HEK293 (cell line): ENCODE results near the gene KIF18A.

Experiments
- CTCF ChIA-PET: fragments of 350-600 bp; formaldehyde crosslinking; extraction: SDS; loops from one replicate; lab custom pipeline; 2021; ENCODE audit warnings: antibody characterized with exemption; lab: Yijun Ruan, JAX
- POLR2A ChIA-PET: fragments of 300-600 bp; formaldehyde crosslinking; extraction: SDS; loops from one replicate; lab custom pipeline; 2020; ENCODE audit warnings: antibody characterized with exemption, inconsistent platforms; lab: Yijun Ruan, JAX
- H3K27ac ChIP-seq: fragments of 200-500 bp; sonication (Bioruptor generic); 2 replicates; pipeline ENCODE4 v1.5.1; 2014; ENCODE audit warnings: low read depth, low read length, control low read depth, inconsistent platforms; ENCODE audit errors: extremely low read depth
- H3K36me3 ChIP-seq, 2 experiments: fragments of 200-500 bp in 1 of 2; sonication (Bioruptor generic) in 1 of 2; 1 replicate in 1 of 2; 2 replicates in 1 of 2; pipeline ENCODE4 v1.5.1; 2014 to 2017; ENCODE audit warnings: inconsistent platforms in 2 of 2, low read length in 2 of 2; ENCODE audit not compliant: control insufficient read depth in 2 of 2, insufficient read depth in 1 of 2
- H3K4me1 ChIP-seq: fragments of 200-500 bp; sonication (Bioruptor generic); 2 replicates; pipeline ENCODE4 v1.5.1; 2014; ENCODE audit warnings: mild to moderate bottlenecking, low read length, inconsistent platforms; ENCODE audit not compliant: control insufficient read depth, insufficient read depth
- H3K4me3 ChIP-seq: 2 replicates; pipeline ENCODE4 v1.5.1; 2011; ENCODE audit warnings: low read depth, mild to moderate bottlenecking, control low read depth, low read length, moderate library complexity
- H3K9me3 ChIP-seq: fragments of 200-500 bp; sonication (Bioruptor generic); 2 replicates; pipeline ENCODE4 v1.5.1; 2014; ENCODE audit warnings: low read depth, low read length, inconsistent platforms; ENCODE audit not compliant: control insufficient read depth, insufficient read depth
- GLIS2 ChIP-seq: fragments of 450-650 bp; formaldehyde crosslinking; IDR thresholded peaks from 2 replicates; pipeline ENCODE4 v1.5.1; 2016; ENCODE audit warnings: missing biosample characterization, missing genetic modification characterization
- HOXD13 ChIP-seq: sonication (generic); formaldehyde crosslinking; IDR thresholded peaks from 2 replicates; pipeline ENCODE4 v1.8.0; 2022; ENCODE audit warnings: missing genetic modification reagents, borderline replicate concordance
- KLF16 ChIP-seq: fragments of 450-650 bp; formaldehyde crosslinking; IDR thresholded peaks from 2 replicates; pipeline ENCODE4 v1.5.1; 2017; ENCODE audit warnings: missing biosample characterization, missing genetic modification characterization
- KLF7 ChIP-seq: fragments of 450-650 bp; formaldehyde crosslinking; IDR thresholded peaks from 2 replicates; pipeline ENCODE4 v1.5.1; 2016; ENCODE audit warnings: missing biosample characterization, missing genetic modification characterization, borderline replicate concordance
- OSR2 ChIP-seq: fragments of 450-650 bp; formaldehyde crosslinking; IDR thresholded peaks from 2 replicates; pipeline ENCODE4 v1.5.1; 2016; ENCODE audit warnings: missing biosample characterization, missing genetic modification characterization
- OVOL3 ChIP-seq: fragments of 450-650 bp; formaldehyde crosslinking; IDR thresholded peaks from 2 replicates; pipeline ENCODE4 v1.5.1; 2016; ENCODE audit warnings: missing biosample characterization, missing genetic modification characterization
- PRDM1 ChIP-seq: fragments of 450-650 bp; formaldehyde crosslinking; IDR thresholded peaks from 2 replicates; pipeline ENCODE4; 2016; ENCODE audit warnings: missing biosample characterization, missing genetic modification characterization
- PRDM10 ChIP-seq: fragments of 450-650 bp; formaldehyde crosslinking; IDR thresholded peaks from 2 replicates; pipeline ENCODE4 v1.5.1; 2016; ENCODE audit warnings: missing biosample characterization, missing genetic modification characterization
- SP3 ChIP-seq: fragments of 450-650 bp; formaldehyde crosslinking; IDR thresholded peaks from 2 replicates; pipeline ENCODE4 v1.5.1; 2016; ENCODE audit warnings: missing biosample characterization, missing genetic modification characterization
- ZBTB48 ChIP-seq: fragments of 450-650 bp; formaldehyde crosslinking; IDR thresholded peaks from 2 replicates; pipeline ENCODE4 v1.5.1; 2016; ENCODE audit warnings: missing biosample characterization, missing genetic modification characterization
- ZBTB8A ChIP-seq: fragments of 450-650 bp; formaldehyde crosslinking; IDR thresholded peaks from 2 replicates; pipeline ENCODE4 v1.5.1; 2016; ENCODE audit warnings: missing biosample characterization, missing genetic modification characterization
- ZFP37 ChIP-seq: fragments of 450-650 bp; formaldehyde crosslinking; IDR thresholded peaks from 2 replicates; pipeline ENCODE4 v1.5.1; 2016; ENCODE audit warnings: missing biosample characterization, missing genetic modification characterization
- ZNF202 ChIP-seq: fragments of 450-650 bp; formaldehyde crosslinking; IDR thresholded peaks from 2 replicates; pipeline ENCODE4 v1.5.1; 2016; ENCODE audit warnings: missing biosample characterization, missing genetic modification characterization, borderline replicate concordance
- ZNF24 ChIP-seq: fragments of 450-650 bp; formaldehyde crosslinking; IDR thresholded peaks from 2 replicates; pipeline ENCODE4 v1.5.1; 2016; ENCODE audit warnings: missing biosample characterization, missing genetic modification characterization
- ZNF311 ChIP-seq: fragments of 450-650 bp; formaldehyde crosslinking; IDR thresholded peaks from 2 replicates; pipeline ENCODE4 v1.5.1; 2017; ENCODE audit warnings: missing biosample characterization, missing genetic modification characterization, borderline replicate concordance
- ZNF324 ChIP-seq: fragments of 450-650 bp; formaldehyde crosslinking; IDR thresholded peaks from 2 replicates; pipeline ENCODE4 v1.5.1; 2016; ENCODE audit warnings: missing biosample characterization, missing genetic modification characterization
- ZNF394 ChIP-seq: fragments of 450-650 bp; formaldehyde crosslinking; IDR thresholded peaks from 2 replicates; pipeline ENCODE4 v1.5.1; 2016; ENCODE audit warnings: missing biosample characterization, missing genetic modification characterization, mild to moderate bottlenecking, moderate library complexity, borderline replicate concordance
- ZNF433 ChIP-seq: fragments of 450-650 bp; formaldehyde crosslinking; IDR thresholded peaks from 2 replicates; pipeline ENCODE4 v1.5.1; 2016; ENCODE audit warnings: missing biosample characterization, missing genetic modification characterization, low read depth
- ZNF518A ChIP-seq: fragments of 450-650 bp; formaldehyde crosslinking; conservative IDR thresholded peaks from 2 replicates; pipeline ENCODE4 v1.5.1; 2016; ENCODE audit warnings: low read depth, missing biosample characterization, missing genetic modification characterization
- ZNF626 ChIP-seq: fragments of 450-650 bp; sonication (Bioruptor Pico); formaldehyde crosslinking; IDR thresholded peaks from 2 replicates; pipeline ENCODE4 v1.5.1; 2018; ENCODE audit warnings: missing biosample characterization, missing genetic modification characterization, inconsistent platforms
- ZNF639 ChIP-seq: fragments of 450-650 bp; formaldehyde crosslinking; IDR thresholded peaks from 2 replicates; pipeline ENCODE4 v1.5.1; 2016; ENCODE audit warnings: missing biosample characterization, missing genetic modification characterization
- ZSCAN18 ChIP-seq: fragments of 450-650 bp; formaldehyde crosslinking; IDR thresholded peaks from 2 replicates; pipeline ENCODE4 v1.5.1; 2016; ENCODE audit warnings: missing biosample characterization, missing genetic modification characterization

Gene KIF18A

GRCh38 chr11:28110821-28111200, 2.9 kb upstream of the KIF18A start:
- TF ChIP-seq ZNF202 (tag by site-specific recombination) (no peak), ZNF311 (no peak), ZNF324 (no peak), SP3 (tag by site-specific recombination) (no peak), ZNF626 (tag by site-specific recombination) (no peak), OSR2 (no peak)
- no peak overlapping the region for H3K27ac ChIP-seq
- CTCF ChIA-PET, result interaction anchor here (1.0 kb wide), 1 partner anchor 411 kb away, joined by 3 read pairs; no protein-coding TSS in a partner anchor
- H3K9me3 ChIP-seq, result no peaks in the 10 kb centered on the region
- no peaks in the 10 kb centered on the region for H3K4me1 ChIP-seq
- POLR2A ChIA-PET, result no interaction called here
- peak overlapping the region; percentile 79 for H3K4me3 ChIP-seq
- H3K36me3 ChIP-seq, result peaks cover 3 to 24% of the 10 kb centered on the region in 2 experiments; a peak in 2 of 3 replicates

- peak overlapping the region; percentile 58 for H3K27ac ChIP-seq
- ChIA-PET POLR2A (no interaction called here), CTCF (interaction anchor here (1.0 kb wide), 1 partner anchor 411 kb away, joined by 3 read pairs; no protein-coding TSS in a partner anchor)
- H3K4me3 ChIP-seq, result peak overlapping the region; percentile 79
- no peaks in the 10 kb centered on the region for H3K9me3 ChIP-seq
- H3K4me1 ChIP-seq, result no peaks in the 10 kb centered on the region
- H3K36me3 ChIP-seq, result peaks cover 3 to 19% of the 10 kb centered on the region in 2 experiments; a peak in 2 of 3 replicates
- TF ChIP-seq KLF16 (tag by site-specific recombination) (peak; percentile 93), ZFP37 (tag by site-specific recombination) (peak; percentile 74; the same call in 1 of the 2 replicates), GLIS2 (tag by site-specific recombination) (peak; percentile 54; the same call in 1 of the 2 replicates), ZBTB8A (tag by site-specific recombination) (0 out of 2 replicates have a peak, but pooled peaks have one; percentile 23), ZNF518A (peak; percentile 79), PRDM10 (tag by site-specific recombination) (peak; percentile 61), KLF7 (tag by site-specific recombination) (peak; percentile 65; the same call in 1 of the 2 replicates), HOXD13 (CRISPR knock-in tag) (peak; percentile 82), ZNF394 (tag by site-specific recombination) (peak; percentile 73), ZNF639 (peak; percentile 94), ZBTB48 (tag by site-specific recombination) (0 out of 2 replicates have a peak, but pooled peaks have one; percentile 59), ZNF324 (peak; percentile 75; the same call in 1 of the 2 replicates), ZNF24 (peak; percentile 80), ZSCAN18 (tag by site-specific recombination) (peak; percentile 77; the same call in 1 of the 2 replicates), ZNF433 (tag by site-specific recombination) (no peak), PRDM1 (0 out of 2 replicates have a peak, but pooled peaks have one; percentile 49), OVOL3 (tag by site-specific recombination) (peak; percentile 49; the same call in 1 of the 2 replicates)
Measured at GRCh38 chr11:28110108-28110820, 2.3 kb upstream of the KIF18A start.
